ENCODE data around the gene CACNA1C. TPM values are rescaled to one million over a fixed set of nuclear protein-coding genes. Genes with fewer than 3 reads are reported as not detected.

The CACNA1C gene
- total and polyA plus RNA-seq, 10 of the 15 experiments (the other 5 are each of a cell fraction or from before 2014, with no cell fraction given), result under 0.01 to 0.15 (median 0.09) TPM; not detected in 5

GRCh38 chr12:2003676-2004112 lies 49.1 kb upstream of the CACNA1C start:
- in situ Hi-C loops (cut with MboI) (no loop called here), intact Hi-C loops (cut with micrococcal nuclease; ENCODE audit: unreplicated experiment) (no loop called here)
- CTCF ChIA-PET, result interaction anchor here (0.6 to 1.0 kb wide), 2 partner anchors 31 to 64 kb away, joined by 3 read pairs; no protein-coding TSS in a partner anchor
- peak overlapping the region; percentile 84 for H3K9ac ChIP-seq (ENCODE audit: control insufficient read depth, insufficient read depth, low read length)
- under 1% methylated on average over 13 of the region's 13 CpGs for WGBS (ENCODE audit: insufficient coverage, insufficient replicate concordance, low lambda C conversion rate, missing lambda C conversion rate)
- H2AFZ ChIP-seq (ENCODE audit: control insufficient read depth, low read depth, low read length), result peak overlapping the region; percentile 97
- no peaks in the 10 kb centered on the region for H4K20me1 ChIP-seq (ENCODE audit: control insufficient read depth, insufficient read depth)
- H3K4me1 ChIP-seq (ENCODE audit: control insufficient read depth, insufficient read depth, low read length), result no peaks in the 10 kb centered on the region
- ATAC-seq (peak; percentile 58), DNase-seq (ENCODE audit: low read depth, low spot score) (no peak), FAIRE-seq (peak; percentile 79)
- no peak for TF ChIP-seq EED (IDR thresholded peaks at IDR 0.05; ENCODE audit: low read depth)
- no peak for TF ChIP-seq POU2F2 (IDR thresholded peaks at IDR 0.05; ENCODE audit: borderline replicate concordance, low read depth, low read length)
- POLR2A ChIA-PET, result interaction anchor here (1.3 kb wide), 1 partner anchor 9 kb away, joined by 9 read pairs; no protein-coding TSS in a partner anchor
- H3K4me2 ChIP-seq (ENCODE audit: control insufficient read depth, insufficient read depth), result peak overlapping the region; percentile 84
- H3K36me3 ChIP-seq (ENCODE audit: control insufficient read depth in 2 of 2, insufficient read depth in 2 of 2, low read length in 1 of 2), result no peaks in the 10 kb centered on the region
- no peaks in the 10 kb centered on the region for H3K27me3 ChIP-seq (replicated peaks in 1 of 2; ENCODE audit: control insufficient read depth in 2 of 2, insufficient read depth in 2 of 2, low read length in 1 of 2)
- RAD21 ChIA-PET (ENCODE audit: unreplicated experiment), result interaction anchor here (1.1 kb wide), 1 partner anchor 64 kb away, joined by 3 read pairs; no protein-coding TSS in a partner anchor
- peak overlapping the region; percentile 81 for H3K4me3 ChIP-seq
- BruUV-seq (replicated peaks), result TSS peak; percentile 72
- H3K79me2 ChIP-seq (ENCODE audit: control insufficient read depth, insufficient read depth, low read length), result peaks cover 16% of the 10 kb centered on the region
- H3K9me3 ChIP-seq (replicated peaks; ENCODE audit: control insufficient read depth, insufficient read depth, low read length), result no peaks in the 10 kb centered on the region; the same call in 2 of the 3 replicates
- peak overlapping the region; percentile 86 for H3K27ac ChIP-seq (ENCODE audit: control insufficient read depth, insufficient read depth)
- SMC1A ChIA-PET (ENCODE audit: uncharacterized antibody, unreplicated experiment), result interaction anchor here (0.6 to 2.1 kb wide), 4 partner anchors 11 to 64 kb away, joined by 3 to 6 read pairs (median 4); no protein-coding TSS in a partner anchor

DNA sequence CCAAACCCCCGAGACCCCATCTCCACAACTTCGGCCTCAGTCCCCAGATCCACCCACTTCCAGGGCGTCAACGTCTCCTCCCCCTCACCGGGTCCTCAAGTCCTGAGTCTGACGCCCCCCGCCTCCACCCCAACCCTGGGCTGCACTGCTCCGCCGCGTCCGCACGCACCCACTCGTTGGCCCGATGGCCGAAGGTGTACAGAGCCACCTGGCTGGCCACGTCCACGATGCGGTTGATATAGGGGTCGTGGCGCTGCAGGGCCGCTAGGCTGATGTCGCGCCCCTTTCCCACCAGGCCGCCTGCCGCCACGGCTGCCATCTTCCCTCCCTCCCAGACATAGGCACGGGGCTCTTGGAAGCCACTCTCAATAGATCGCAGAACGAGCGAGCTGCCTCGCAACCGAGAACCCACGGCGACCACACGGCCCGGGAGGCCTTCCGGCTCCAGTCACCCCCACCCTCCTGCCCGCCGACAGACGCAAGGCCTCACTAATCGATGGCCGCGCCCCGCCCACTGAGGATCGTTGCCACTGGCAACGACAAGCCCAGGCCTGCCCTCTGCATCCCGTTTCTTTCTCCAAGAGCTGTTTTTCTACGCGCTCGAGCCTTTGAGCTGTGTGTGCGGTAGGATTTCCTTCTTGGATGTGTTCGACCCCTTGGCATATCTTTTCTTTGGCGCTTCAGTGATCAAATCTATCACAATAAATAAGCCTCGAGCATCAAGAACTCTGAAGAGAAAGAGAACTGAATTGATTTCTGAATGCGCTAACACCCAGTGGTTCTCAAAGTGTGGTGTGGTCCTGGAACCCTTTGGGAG lies 48.5 kb upstream of the CACNA1C start, which contains the start of gene DCP1B:
Gene DCP1B (minus strand): TSS at position 345 of the 817 bp plus-strand sequence. CDS start 26 bp downstream, at position 319.
- in situ Hi-C loops (cut with MboI), result no loop called here
- POLR2A ChIA-PET, result interaction anchor here (0.6 to 1.3 kb wide), 2 partner anchors 10 to 13 kb away, joined by 4 to 9 read pairs; no protein-coding TSS in a partner anchor
- H3K36me3 ChIP-seq (ENCODE audit: control insufficient read depth in 2 of 2, insufficient read depth in 2 of 2, low read length in 1 of 2), result no peaks in the 10 kb centered on the region
- H3K9me3 ChIP-seq (replicated peaks; ENCODE audit: control insufficient read depth, insufficient read depth, low read length), result no peaks in the 10 kb centered on the region; the same call in 2 of the 3 replicates
- ATAC-seq (peak; percentile 100), FAIRE-seq (peak; percentile 88), DNase-seq (ENCODE audit: low read depth, low spot score) (peak; percentile 83)
- no TSS peak for BruUV-seq (replicated peaks)
- RAD21 ChIA-PET (ENCODE audit: unreplicated experiment), result interaction anchor here (3.0 kb wide), 1 partner anchor 14 kb away, joined by 12 read pairs; no protein-coding TSS in a partner anchor
- peak within 1 kb of the TSS; percentile 86 for H3K27ac ChIP-seq (ENCODE audit: control insufficient read depth, insufficient read depth)
- no peaks in the 10 kb centered on the region for H3K4me1 ChIP-seq (ENCODE audit: control insufficient read depth, insufficient read depth, low read length)
- peak within 1 kb of the TSS; percentile 81 for H3K4me3 ChIP-seq
- no peaks in the 10 kb centered on the region for H4K20me1 ChIP-seq (ENCODE audit: control insufficient read depth, insufficient read depth)
- SMC1A ChIA-PET (ENCODE audit: uncharacterized antibody, unreplicated experiment), result interaction anchor here (0.6 to 2.1 kb wide), 5 partner anchors 11 to 100 kb away, joined by 3 to 6 read pairs (median 3); no protein-coding TSS in a partner anchor
- no peaks in the 10 kb centered on the region for H3K27me3 ChIP-seq (replicated peaks in 1 of 2; ENCODE audit: control insufficient read depth in 2 of 2, insufficient read depth in 2 of 2, low read length in 1 of 2)
- H3K9ac ChIP-seq (ENCODE audit: control insufficient read depth, insufficient read depth, low read length), result peak within 1 kb of the TSS; percentile 84
- intact Hi-C loops (cut with micrococcal nuclease; ENCODE audit: unreplicated experiment), result no loop called here
- peak within 1 kb of the TSS; percentile 97 for H2AFZ ChIP-seq (ENCODE audit: control insufficient read depth, low read depth, low read length)
- peaks cover 16% of the 10 kb centered on the region for H3K79me2 ChIP-seq (ENCODE audit: control insufficient read depth, insufficient read depth, low read length)
- H3K4me2 ChIP-seq (ENCODE audit: control insufficient read depth, insufficient read depth), result peak within 1 kb of the TSS; percentile 84
- WGBS (ENCODE audit: insufficient coverage, insufficient replicate concordance, low lambda C conversion rate, missing lambda C conversion rate), result 8% methylated on average over 55 of the region's 55 CpGs
- CTCF ChIA-PET, result interaction anchor here (0.6 to 1.3 kb wide), 5 partner anchors 9 to 64 kb away, joined by 3 to 7 read pairs (median 3); no protein-coding TSS in a partner anchor
- TF ChIP-seq, protein P1, sequence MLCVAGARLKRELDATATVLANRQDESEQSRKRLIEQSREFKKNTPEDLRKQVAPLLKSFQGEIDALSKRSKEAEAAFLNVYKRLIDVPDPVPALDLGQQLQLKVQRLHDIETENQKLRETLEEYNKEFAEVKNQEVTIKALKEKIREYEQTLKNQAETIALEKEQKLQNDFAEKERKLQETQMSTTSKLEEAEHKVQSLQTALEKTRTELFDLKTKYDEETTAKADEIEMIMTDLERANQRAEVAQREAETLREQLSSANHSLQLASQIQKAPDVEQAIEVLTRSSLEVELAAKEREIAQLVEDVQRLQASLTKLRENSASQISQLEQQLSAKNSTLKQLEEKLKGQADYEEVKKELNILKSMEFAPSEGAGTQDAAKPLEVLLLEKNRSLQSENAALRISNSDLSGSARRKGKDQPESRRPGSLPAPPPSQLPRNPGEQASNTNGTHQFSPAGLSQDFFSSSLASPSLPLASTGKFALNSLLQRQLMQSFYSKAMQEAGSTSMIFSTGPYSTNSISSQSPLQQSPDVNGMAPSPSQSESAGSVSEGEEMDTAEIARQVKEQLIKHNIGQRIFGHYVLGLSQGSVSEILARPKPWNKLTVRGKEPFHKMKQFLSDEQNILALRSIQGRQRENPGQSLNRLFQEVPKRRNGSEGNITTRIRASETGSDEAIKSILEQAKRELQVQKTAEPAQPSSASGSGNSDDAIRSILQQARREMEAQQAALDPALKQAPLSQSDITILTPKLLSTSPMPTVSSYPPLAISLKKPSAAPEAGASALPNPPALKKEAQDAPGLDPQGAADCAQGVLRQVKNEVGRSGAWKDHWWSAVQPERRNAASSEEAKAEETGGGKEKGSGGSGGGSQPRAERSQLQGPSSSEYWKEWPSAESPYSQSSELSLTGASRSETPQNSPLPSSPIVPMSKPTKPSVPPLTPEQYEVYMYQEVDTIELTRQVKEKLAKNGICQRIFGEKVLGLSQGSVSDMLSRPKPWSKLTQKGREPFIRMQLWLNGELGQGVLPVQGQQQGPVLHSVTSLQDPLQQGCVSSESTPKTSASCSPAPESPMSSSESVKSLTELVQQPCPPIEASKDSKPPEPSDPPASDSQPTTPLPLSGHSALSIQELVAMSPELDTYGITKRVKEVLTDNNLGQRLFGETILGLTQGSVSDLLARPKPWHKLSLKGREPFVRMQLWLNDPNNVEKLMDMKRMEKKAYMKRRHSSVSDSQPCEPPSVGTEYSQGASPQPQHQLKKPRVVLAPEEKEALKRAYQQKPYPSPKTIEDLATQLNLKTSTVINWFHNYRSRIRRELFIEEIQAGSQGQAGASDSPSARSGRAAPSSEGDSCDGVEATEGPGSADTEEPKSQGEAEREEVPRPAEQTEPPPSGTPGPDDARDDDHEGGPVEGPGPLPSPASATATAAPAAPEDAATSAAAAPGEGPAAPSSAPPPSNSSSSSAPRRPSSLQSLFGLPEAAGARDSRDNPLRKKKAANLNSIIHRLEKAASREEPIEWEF (IDR thresholded peaks at IDR 0.05; ENCODE audit: insufficient replicate concordance, low read depth, low read length), result peak; percentile 82
- TF ChIP-seq NRF1 (conservative IDR thresholded peaks at IDR 0.05; ENCODE audit: low read depth, low read length) (no peak), ZBED1 (IDR thresholded peaks at IDR 0.05; ENCODE audit: borderline replicate concordance) (peak; percentile 32; the same call in 1 of the 2 replicates)
- TF ChIP-seq, protein P2, sequence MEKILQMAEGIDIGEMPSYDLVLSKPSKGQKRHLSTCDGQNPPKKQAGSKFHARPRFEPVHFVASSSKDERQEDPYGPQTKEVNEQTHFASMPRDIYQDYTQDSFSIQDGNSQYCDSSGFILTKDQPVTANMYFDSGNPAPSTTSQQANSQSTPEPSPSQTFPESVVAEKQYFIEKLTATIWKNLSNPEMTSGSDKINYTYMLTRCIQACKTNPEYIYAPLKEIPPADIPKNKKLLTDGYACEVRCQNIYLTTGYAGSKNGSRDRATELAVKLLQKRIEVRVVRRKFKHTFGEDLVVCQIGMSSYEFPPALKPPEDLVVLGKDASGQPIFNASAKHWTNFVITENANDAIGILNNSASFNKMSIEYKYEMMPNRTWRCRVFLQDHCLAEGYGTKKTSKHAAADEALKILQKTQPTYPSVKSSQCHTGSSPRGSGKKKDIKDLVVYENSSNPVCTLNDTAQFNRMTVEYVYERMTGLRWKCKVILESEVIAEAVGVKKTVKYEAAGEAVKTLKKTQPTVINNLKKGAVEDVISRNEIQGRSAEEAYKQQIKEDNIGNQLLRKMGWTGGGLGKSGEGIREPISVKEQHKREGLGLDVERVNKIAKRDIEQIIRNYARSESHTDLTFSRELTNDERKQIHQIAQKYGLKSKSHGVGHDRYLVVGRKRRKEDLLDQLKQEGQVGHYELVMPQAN (conservative IDR thresholded peaks at IDR 0.05), result peak; percentile 43

All from GM12878 (cell line).